HCT116 (cell line): Measurements from ENCODE around the gene SH2D1B.

Experiments
- CEBPB ChIP-seq: IDR thresholded peaks from 2 replicates; pipeline ENCODE4 v1.6.1; 2012; ENCODE audit warnings: low read depth
- ELF1 ChIP-seq: IDR thresholded peaks from 2 replicates; pipeline ENCODE4 v1.6.1; 2012; ENCODE audit warnings: low read depth, borderline replicate concordance
- EZH2 ChIP-seq: fragments of 200-600 bp; sonication (generic); IDR thresholded peaks from 2 replicates; pipeline ENCODE4 v1.6.1; 2017; ENCODE audit warnings: antibody characterized with exemption, mixed run types
- EZH2phosphoT487 ChIP-seq: fragments of 200-600 bp; IDR thresholded peaks from 2 replicates; pipeline ENCODE4 v1.6.1; 2018; ENCODE audit warnings: antibody characterized with exemption, borderline replicate concordance
- JUND ChIP-seq: IDR thresholded peaks from 2 replicates; pipeline ENCODE4 v1.6.1; 2012
- POLR2A ChIP-seq: IDR thresholded peaks from 2 replicates; pipeline ENCODE4 v1.7.0; 2011; ENCODE audit warnings: borderline replicate concordance; ENCODE audit not compliant: insufficient read depth, insufficient read length; ENCODE audit errors: extremely low read depth
- POLR2AphosphoS5 ChIP-seq: IDR thresholded peaks from 2 replicates; pipeline ENCODE4 v1.6.1; 2011; ENCODE audit warnings: mild to moderate bottlenecking, low read depth, low read length, moderate library complexity
- RAD21 ChIP-seq: IDR thresholded peaks from 2 replicates; pipeline ENCODE4 v1.6.1; 2012; ENCODE audit warnings: low read depth, mild to moderate bottlenecking
- SRF ChIP-seq: IDR thresholded peaks from 2 replicates; pipeline ENCODE4 v1.6.1; 2012; ENCODE audit warnings: low read depth
- YY1 ChIP-seq: IDR thresholded peaks from 2 replicates; pipeline ENCODE4 v1.6.1; 2011; ENCODE audit warnings: low read length, low read depth, moderate library complexity, mild to moderate bottlenecking; ENCODE audit not compliant: insufficient replicate concordance; ENCODE audit errors: extremely low read depth
- TF ChIP-seq, protein P1 (sequence below), 3 experiments: fragments of 200-600 bp in 1 of 3; sonication (generic) in 1 of 3; IDR thresholded peaks in 2 of 3; conservative IDR thresholded peaks in 1 of 3; 2 replicates each; pipeline ENCODE4 v1.5.1; 2012 to 2017; ENCODE audit warnings: low read depth in 2 of 3, low read length in 2 of 3, antibody characterized with exemption in 1 of 3, borderline replicate concordance in 1 of 3, control low read depth in 1 of 3, mild to moderate bottlenecking in 1 of 3, mixed read lengths in 1 of 3, mixed run types in 1 of 3, moderate library complexity in 1 of 3; ENCODE audit not compliant: insufficient read depth in 1 of 3
- TF ChIP-seq, protein P2 (sequence below): IDR thresholded peaks from 2 replicates; pipeline ENCODE4 v1.6.1; 2012

DNA sequence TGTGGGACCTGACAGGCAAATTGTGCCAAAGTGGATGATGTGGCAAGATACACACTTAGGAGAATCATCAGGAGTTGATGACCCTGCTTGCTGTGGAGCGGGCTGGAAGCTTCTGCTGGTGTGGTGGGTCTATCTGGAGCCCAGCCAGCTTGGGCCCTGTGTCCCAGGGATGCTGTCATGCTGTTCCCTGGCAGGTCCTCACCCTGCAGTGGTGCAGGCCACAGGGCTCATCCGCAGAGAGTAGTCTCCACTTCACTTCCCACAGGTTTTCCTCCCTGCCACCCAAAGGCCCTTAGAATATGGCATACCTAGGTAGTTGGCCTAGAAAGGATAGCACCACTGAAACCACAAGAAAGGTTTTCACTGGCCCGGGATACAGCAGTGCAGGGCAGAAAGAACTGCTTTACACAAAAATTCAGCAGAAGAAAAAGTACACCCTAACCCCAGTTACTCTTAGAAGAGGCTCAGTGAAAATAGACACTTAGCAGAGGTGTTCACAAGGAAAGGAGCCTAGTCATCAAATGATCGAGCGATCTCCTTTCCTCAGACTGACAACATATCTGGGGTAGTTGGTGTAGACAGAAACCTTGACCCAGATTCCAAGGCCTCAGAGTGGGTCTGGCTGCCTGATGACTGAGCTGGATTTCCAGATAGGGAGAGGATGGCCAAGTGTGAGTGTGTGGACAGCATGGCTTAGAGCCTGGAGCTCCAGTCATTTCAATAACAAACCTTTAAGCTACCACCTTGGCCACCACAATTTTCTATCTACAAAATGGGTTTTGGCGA, 31.7 kb downstream of the SH2D1B start:
- TF ChIP-seq RAD21 (no peak), SRF (no peak), EZH2phosphoT487 (no peak), POLR2A (no peak), ELF1 (no peak), YY1 (no peak), EZH2 (no peak), CEBPB (no peak), POLR2AphosphoS5 (no peak), JUND (no peak)
- TF ChIP-seq, protein P1, sequence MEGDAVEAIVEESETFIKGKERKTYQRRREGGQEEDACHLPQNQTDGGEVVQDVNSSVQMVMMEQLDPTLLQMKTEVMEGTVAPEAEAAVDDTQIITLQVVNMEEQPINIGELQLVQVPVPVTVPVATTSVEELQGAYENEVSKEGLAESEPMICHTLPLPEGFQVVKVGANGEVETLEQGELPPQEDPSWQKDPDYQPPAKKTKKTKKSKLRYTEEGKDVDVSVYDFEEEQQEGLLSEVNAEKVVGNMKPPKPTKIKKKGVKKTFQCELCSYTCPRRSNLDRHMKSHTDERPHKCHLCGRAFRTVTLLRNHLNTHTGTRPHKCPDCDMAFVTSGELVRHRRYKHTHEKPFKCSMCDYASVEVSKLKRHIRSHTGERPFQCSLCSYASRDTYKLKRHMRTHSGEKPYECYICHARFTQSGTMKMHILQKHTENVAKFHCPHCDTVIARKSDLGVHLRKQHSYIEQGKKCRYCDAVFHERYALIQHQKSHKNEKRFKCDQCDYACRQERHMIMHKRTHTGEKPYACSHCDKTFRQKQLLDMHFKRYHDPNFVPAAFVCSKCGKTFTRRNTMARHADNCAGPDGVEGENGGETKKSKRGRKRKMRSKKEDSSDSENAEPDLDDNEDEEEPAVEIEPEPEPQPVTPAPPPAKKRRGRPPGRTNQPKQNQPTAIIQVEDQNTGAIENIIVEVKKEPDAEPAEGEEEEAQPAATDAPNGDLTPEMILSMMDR (IDR thresholded peaks at IDR 0.05 in 2 of 3, conservative IDR thresholded peaks at IDR 0.05 in 1 of 3; ENCODE audit: borderline replicate concordance in 1 of 3, insufficient read depth in 1 of 3, low read depth in 2 of 3, low read length in 2 of 3) = no peak
- TF ChIP-seq, protein P2, sequence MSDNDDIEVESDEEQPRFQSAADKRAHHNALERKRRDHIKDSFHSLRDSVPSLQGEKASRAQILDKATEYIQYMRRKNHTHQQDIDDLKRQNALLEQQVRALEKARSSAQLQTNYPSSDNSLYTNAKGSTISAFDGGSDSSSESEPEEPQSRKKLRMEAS = no peak
